Suppressor macrophage treated with lipopolysaccharide for 1 hour (primary cell): Measurements from ENCODE around the gene SCAF4.

ENCODE experiments used
- DNase-seq, 3 donors: peaks; one replicate each; pipeline ENCODE4 v3.0.0-alpha.2; 2020 to 2022

Gene SCAF4

DNA sequence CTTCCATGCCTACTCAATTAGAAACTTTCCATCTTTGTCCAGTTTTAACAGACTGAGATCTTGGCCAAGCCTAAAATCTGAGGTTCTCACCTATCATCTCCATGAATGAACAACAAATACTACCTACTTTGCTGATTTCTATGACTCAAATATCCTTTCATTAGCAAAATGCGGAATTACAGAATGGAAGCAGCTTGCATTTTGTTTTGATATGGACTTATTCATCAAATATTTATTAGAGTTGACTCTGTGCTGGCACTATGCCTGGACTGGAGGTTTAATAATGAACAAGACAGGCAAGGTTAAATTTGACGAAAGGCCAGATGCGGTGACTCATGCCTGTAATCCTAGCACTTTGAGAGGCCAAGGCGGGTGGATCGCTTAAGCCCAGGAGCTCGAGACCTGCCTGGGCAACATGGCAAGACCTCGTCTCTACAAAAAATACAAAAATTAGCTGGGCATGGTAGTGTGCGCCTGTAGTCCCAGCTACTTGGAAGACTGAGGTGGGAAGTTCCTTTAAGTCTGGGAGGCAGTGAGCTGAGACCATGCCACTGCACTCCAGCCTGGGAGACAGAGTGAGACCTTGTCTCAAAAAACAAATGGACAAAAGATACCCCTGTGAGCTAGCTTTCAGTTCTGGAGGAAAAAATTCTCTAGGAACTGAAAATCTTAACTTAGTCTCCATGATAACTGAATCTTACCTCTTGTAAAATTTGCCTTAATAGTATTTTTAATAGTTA, 101.8 kb downstream of the SCAF4 start:
- no peak for DNase-seq

DNA sequence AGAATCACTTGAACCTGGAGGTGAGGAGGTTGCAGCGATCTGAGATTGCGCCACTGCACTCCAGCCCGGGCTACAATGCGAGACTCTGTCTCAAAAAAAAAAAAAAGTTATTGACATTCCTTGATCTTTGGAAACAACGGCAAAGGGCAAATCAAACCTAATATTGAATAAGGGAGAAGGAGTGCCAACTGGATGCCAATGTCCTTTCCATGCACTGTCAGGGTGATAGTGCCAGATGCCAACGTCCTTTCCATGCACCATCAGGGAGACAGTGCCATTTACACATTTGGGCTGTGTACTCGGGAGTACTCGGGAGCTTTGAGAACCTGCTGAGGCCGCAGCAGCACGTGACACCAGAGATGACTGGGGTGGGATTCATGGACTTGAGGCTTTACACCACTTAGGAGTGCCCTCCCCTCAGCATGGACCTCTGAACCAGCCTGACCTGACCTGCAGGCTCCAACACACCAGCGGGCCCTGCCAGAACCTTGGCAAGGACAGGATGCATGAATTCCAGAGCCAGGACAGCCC, 106.9 kb downstream of the SCAF4 start:
- DNase-seq = no peak

DNA sequence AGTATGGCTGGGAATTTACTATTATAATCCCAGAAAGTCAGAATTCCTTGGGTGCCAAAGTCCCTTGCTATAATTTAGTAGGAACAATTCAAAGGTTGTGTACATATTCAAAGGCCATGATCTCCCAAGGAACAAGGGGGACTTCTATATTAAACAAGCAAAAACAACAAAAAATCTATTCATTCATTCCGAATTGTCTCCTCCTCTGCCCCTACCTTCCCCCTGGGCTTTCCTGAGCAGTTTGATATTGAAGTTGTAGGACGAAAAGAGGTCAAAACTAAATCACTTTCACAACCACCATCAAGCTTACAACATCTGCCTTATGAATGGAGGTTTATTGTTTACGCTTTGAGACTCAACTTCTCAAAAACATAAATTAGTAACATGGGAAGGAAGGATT, 107.7 kb downstream of the SCAF4 start:
- no peak for DNase-seq

DNA sequence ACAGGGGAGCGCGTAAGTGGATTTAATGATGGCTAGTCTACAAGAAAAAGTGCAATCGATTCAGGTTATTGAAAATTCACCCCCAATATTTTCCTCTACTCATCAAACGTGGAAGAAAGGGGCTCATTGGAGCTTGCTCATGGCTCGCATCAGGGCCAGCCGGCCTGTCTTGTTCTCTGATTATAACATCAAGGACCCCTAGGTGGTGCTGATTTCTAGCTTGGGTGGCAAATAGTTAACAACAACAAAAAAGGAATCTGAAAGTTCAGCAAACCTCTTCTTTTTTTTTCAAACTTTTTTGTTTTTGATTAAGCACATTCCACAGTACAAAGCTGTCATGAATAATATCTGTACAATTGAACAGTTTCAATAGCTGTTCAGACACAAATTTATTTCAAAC, 108.3 kb downstream of the SCAF4 start:
- DNase-seq = no peak

DNA sequence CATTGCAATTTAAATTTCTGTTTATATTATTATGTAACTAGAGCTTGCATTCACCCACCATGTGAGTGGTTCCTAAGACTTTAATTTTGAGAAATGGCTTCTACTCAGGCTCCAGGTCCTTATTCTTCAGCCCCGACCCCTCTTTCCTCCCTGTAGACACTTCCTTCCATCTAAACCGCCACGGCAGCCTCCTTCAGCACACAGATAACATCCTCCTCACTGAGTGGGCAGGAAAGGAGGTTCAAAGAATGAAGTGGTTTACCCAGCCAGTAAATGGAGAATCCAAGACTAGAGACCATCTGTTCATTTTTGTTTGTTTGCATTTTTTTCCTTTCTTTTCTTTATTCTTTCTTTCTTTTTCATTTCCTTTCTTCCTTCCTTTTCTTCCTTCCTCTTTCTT, 109.5 kb downstream of the SCAF4 start:
- DNase-seq = no peak
